H1 (cell line): ENCODE measurements around the gene ADD2. TPM values are rescaled to one million over a fixed set of nuclear protein-coding genes. Genes with fewer than 3 reads are reported as not detected.

Source experiments
- CTCF ChIA-PET: fragments of 300-600 bp; sonication (Branson Sonifier 250); formaldehyde crosslinking; loops from one replicate; lab custom pipeline; 2021; ENCODE audit not compliant: partially characterized antibody; lab: Charles Lee
- POLR2A ChIA-PET: fragments of 300-600 bp; sonication (Branson Sonifier 250); formaldehyde crosslinking; loops from one replicate; lab custom pipeline; 2021; ENCODE audit warnings: inconsistent platforms; ENCODE audit not compliant: partially characterized antibody; lab: Charles Lee
- DNase-seq, 2 experiments: peaks; one replicate each; pipeline versions ENCODE4 v3.0.0 to v3.0.0-alpha.2; 2010 to 2022; ENCODE audit warnings: low spot score in 2 of 2, low read depth in 1 of 2, mixed read lengths in 1 of 2
- FAIRE-seq: peaks from 2 replicates; lab custom pipeline; 2011; peaks lifted over from hg19 to GRCh38; lab: Jason Lieb, UNC
- H2AFZ ChIP-seq: 2 replicates; pipeline ENCODE4 v1.8.1; 2012; ENCODE audit warnings: low read length, inconsistent platforms
- H2AK5ac ChIP-seq: 2 replicates; pipeline ENCODE4 v1.6.1; 2013; ENCODE audit warnings: low read depth, low read length
- H2BK120ac ChIP-seq: replicated peaks from 2 replicates; pipeline ENCODE3; 2013; ENCODE audit warnings: low read depth, low read length, inconsistent platforms
- H2BK12ac ChIP-seq: 2 replicates; pipeline ENCODE4 v1.6.1; 2013; ENCODE audit warnings: low read depth, low read length
- H2BK15ac ChIP-seq: 2 replicates; pipeline ENCODE4 v1.6.1; 2013; ENCODE audit warnings: low read length
- H2BK20ac ChIP-seq: 2 replicates; pipeline ENCODE4 v1.6.1; 2013; ENCODE audit warnings: low read length
- H2BK5ac ChIP-seq: 2 replicates; pipeline ENCODE4 v1.6.1; 2013; ENCODE audit warnings: low read depth, low read length
- H3K14ac ChIP-seq: 2 replicates; pipeline ENCODE4 v1.6.1; 2013; ENCODE audit warnings: inconsistent platforms; ENCODE audit not compliant: insufficient read length
- H3K18ac ChIP-seq: 2 replicates; pipeline ENCODE4 v1.6.1; 2013; ENCODE audit warnings: low read length; ENCODE audit errors: extremely low read depth
- H3K23ac ChIP-seq: 2 replicates; pipeline ENCODE4 v1.6.1; 2013; ENCODE audit warnings: inconsistent platforms; ENCODE audit not compliant: insufficient read length
- H3K23me2 ChIP-seq: 2 replicates; pipeline ENCODE4 v1.6.1; 2013; ENCODE audit warnings: low read depth, low read length
- H3K27ac ChIP-seq: 2 replicates; pipeline ENCODE4 v1.6.1; 2011; ENCODE audit warnings: low read depth, low read length, inconsistent platforms
- H3K27me3 ChIP-seq, 4 experiments: replicated peaks in 1 of 4; 1 replicate in 1 of 4; 2 replicates in 3 of 4; pipeline versions ENCODE4 v1.6.1 to v1.8.1; 2011 to 2013; ENCODE audit warnings: low read length in 3 of 4, mild to moderate bottlenecking in 3 of 4, inconsistent platforms in 2 of 4, mixed read lengths in 2 of 4, moderate library complexity in 1 of 4; ENCODE audit not compliant: control insufficient read depth in 3 of 4, insufficient read depth in 3 of 4; ENCODE audit errors: extremely low read depth in 1 of 4
- H3K36me3 ChIP-seq, 4 experiments: 2 replicates each; pipeline versions ENCODE4 v1.6.1 to v1.8.1; 2011 to 2013; ENCODE audit warnings: mild to moderate bottlenecking in 4 of 4, low read length in 3 of 4, moderate library complexity in 2 of 4, control low read depth in 1 of 4, inconsistent platforms in 1 of 4; ENCODE audit not compliant: insufficient read depth in 4 of 4, control insufficient read depth in 2 of 4
- H3K4ac ChIP-seq: replicated peaks from 2 replicates; pipeline ENCODE3; 2013; ENCODE audit warnings: low read length, low read depth, mixed read lengths, inconsistent platforms; ENCODE audit not compliant: insufficient read length
- H3K4me1 ChIP-seq, 4 experiments: replicated peaks in 1 of 4; 1 replicate in 1 of 4; 2 replicates in 3 of 4; pipeline versions ENCODE4 v1.6.1 to v1.8.1; 2011 to 2013; ENCODE audit warnings: low read length in 3 of 4, inconsistent platforms in 2 of 4, mixed read lengths in 1 of 4; ENCODE audit not compliant: insufficient read depth in 4 of 4, control insufficient read depth in 3 of 4
- H3K4me2 ChIP-seq, 2 experiments: 2 replicates each; pipeline versions ENCODE4 v1.6.1 to v1.8.1; 2011 to 2013; ENCODE audit warnings: low read depth in 2 of 2, low read length in 2 of 2, control low read depth in 1 of 2, inconsistent platforms in 1 of 2, mild to moderate bottlenecking in 1 of 2; ENCODE audit not compliant: insufficient read depth in 1 of 2
- H3K4me3 ChIP-seq, 4 experiments: fragments of 200-600, 300-600 bp in 1 of 4; sonication (generic), shearing (Covaris generic), sonication (Bioruptor Twin) in 1 of 4; 2 replicates each; pipeline versions ENCODE4 v1.5.1 to v1.8.1; 2011 to 2016; ENCODE audit warnings: low read length in 4 of 4, low read depth in 3 of 4, control low read depth in 2 of 4, inconsistent platforms in 2 of 4, mild to moderate bottlenecking in 2 of 4, mixed read lengths in 1 of 4, moderate library complexity in 1 of 4; ENCODE audit not compliant: insufficient read depth in 2 of 4; ENCODE audit errors: extremely low read depth in 1 of 4
- H3K56ac ChIP-seq: replicated peaks from 2 replicates; pipeline ENCODE3; 2013; ENCODE audit warnings: low read depth, mild to moderate bottlenecking, mixed read lengths, low read length, inconsistent platforms; ENCODE audit not compliant: insufficient read length
- H3K79me1 ChIP-seq: 2 replicates; pipeline ENCODE4 v1.6.1; 2013; ENCODE audit warnings: low read depth, low read length, control low read depth
- H3K79me2 ChIP-seq, 2 experiments: 2 replicates each; pipeline versions ENCODE4 v1.6.1 to v1.8.1; 2012 to 2013; ENCODE audit warnings: low read length in 2 of 2, mild to moderate bottlenecking in 2 of 2, inconsistent platforms in 1 of 2; ENCODE audit not compliant: insufficient read depth in 2 of 2, control insufficient read depth in 1 of 2
- H3K9ac ChIP-seq, 4 experiments: replicated peaks in 1 of 4; 1 replicate in 1 of 4; 2 replicates in 3 of 4; pipeline versions ENCODE4 v1.6.1 to v1.8.1; 2011 to 2013; ENCODE audit warnings: low read depth in 3 of 4, low read length in 3 of 4, control low read depth in 2 of 4, mild to moderate bottlenecking in 2 of 4, moderate library complexity in 2 of 4, inconsistent platforms in 1 of 4; ENCODE audit errors: extremely low read depth in 1 of 4
- H3K9me3 ChIP-seq, 2 experiments: 2 replicates each; pipeline versions ENCODE4 v1.6.1 to v1.8.1; 2012 to 2013; ENCODE audit warnings: mild to moderate bottlenecking in 2 of 2, moderate library complexity in 2 of 2, control low read depth in 1 of 2, inconsistent platforms in 1 of 2, low read depth in 1 of 2, low read length in 1 of 2, mixed read lengths in 1 of 2; ENCODE audit not compliant: insufficient read depth in 2 of 2
- H4K20me1 ChIP-seq, 2 experiments: replicated peaks in 1 of 2; 2 replicates each; pipeline versions ENCODE3 to v1.8.1; 2011 to 2013; ENCODE audit warnings: inconsistent platforms in 2 of 2, low read length in 2 of 2, mild to moderate bottlenecking in 1 of 2; ENCODE audit not compliant: insufficient read depth in 2 of 2, control insufficient read depth in 1 of 2
- H4K5ac ChIP-seq: 2 replicates; pipeline ENCODE4 v1.6.1; 2013; ENCODE audit warnings: low read length, low read depth, mixed read lengths, inconsistent platforms; ENCODE audit not compliant: insufficient read length
- H4K8ac ChIP-seq: 2 replicates; pipeline ENCODE4 v1.8.0; 2013; ENCODE audit warnings: mild to moderate bottlenecking, moderate library complexity, low read length, inconsistent platforms; ENCODE audit not compliant: insufficient read depth; ENCODE audit errors: extremely low read depth
- H4K91ac ChIP-seq: replicated peaks from 2 replicates; pipeline ENCODE3; 2013; ENCODE audit warnings: low read length, mixed read lengths, inconsistent platforms; ENCODE audit not compliant: insufficient read length
- ASH2L ChIP-seq: fragments of 200-600, 300-600 bp; sonication (generic); IDR thresholded peaks from one replicate; pipeline ENCODE4 v1.7.1; 2017; ENCODE audit warnings: low read length
- CHD1 ChIP-seq: IDR thresholded peaks from 2 replicates; pipeline ENCODE4 v1.6.1; 2012; ENCODE audit warnings: low read depth, low read length, improper control_type of control experiment
- HDAC6 ChIP-seq: IDR thresholded peaks from one replicate; pipeline ENCODE4 v1.7.1; 2012; ENCODE audit warnings: low read depth, mild to moderate bottlenecking, inconsistent platforms, low read length, moderate library complexity
- JUND ChIP-seq: IDR thresholded peaks from 2 replicates; pipeline ENCODE4 v1.6.1; 2011; ENCODE audit warnings: mild to moderate bottlenecking, improper control_type of control experiment, low read length
- POLR2AphosphoS5 ChIP-seq: IDR thresholded peaks from 2 replicates; pipeline ENCODE4 v1.6.1; 2011; ENCODE audit warnings: low read depth, low read length
- POU5F1 ChIP-seq: IDR thresholded peaks from 2 replicates; pipeline ENCODE4 v1.6.1; 2011; ENCODE audit warnings: low read depth, mild to moderate bottlenecking, low read length, moderate library complexity
- SUZ12 ChIP-seq: fragments of 200-600 bp; sonication (generic); IDR thresholded peaks from 2 replicates; pipeline ENCODE4 v1.6.1; 2012; ENCODE audit warnings: mild to moderate bottlenecking, inconsistent platforms, low read length, moderate library complexity, mixed read lengths
- USF2 ChIP-seq: IDR thresholded peaks from 2 replicates; pipeline ENCODE4 v1.6.1; 2011; ENCODE audit warnings: low read length, improper control_type of control experiment
- WGBS, 2 experiments: shearing (Covaris generic) in 1 of 2; methylation state at CpG; one replicate each; pipeline versions ENCODE4 v1.1.6 to v1.1.7; 2013 to 2015; ENCODE audit warnings: low lambda C conversion rate in 2 of 2, mixed read lengths in 2 of 2, inconsistent platforms in 1 of 2, low coverage in 1 of 2, missing lambda C conversion rate in 1 of 2; ENCODE audit not compliant: insufficient replicate concordance in 2 of 2, insufficient coverage in 1 of 2, insufficient read length in 1 of 2; ENCODE audit errors: extremely low coverage in 1 of 2, missing lambda C conversion rate in 1 of 2; 5-methylcytosine and 5-hydroxymethylcytosine counted together
- polyA plus RNA-seq, 7 experiments: library from polyadenylated mRNA; depleted of rRNA in 3 of 7; stranded (reverse) in 5 of 7; unstranded in 2 of 7; fragments of >200 nt in 5 of 7; fragments of 200-250 nt in 2 of 7; gene quantifications; 1 replicate in 5 of 7; 2 replicates in 1 of 7; 4 replicates in 1 of 7; pipeline versions ENCODE4 v1.2.1 to v1.2.3, GENCODE V29; 2011 to 2013; ENCODE audit warnings: missing spikeins in 2 of 7, mixed read lengths in 2 of 7
- total RNA-seq: library from RNA; stranded (reverse); fragmentation: NEBNext Ultra II Directional; extraction: Animal tissue kit (Norgen Biotek cat#: 25700); gene quantifications from 2 replicates; pipeline ENCODE4 v1.2.1, GENCODE V29; 2021

Gene ADD2
- total and polyA plus RNA-seq, 2 of the 8 experiments (the other 6 are each of a cell fraction or from before 2014, with no cell fraction given) = 58.5 to 170 TPM

GRCh38 chr2:70808983-70809958 lies 41.3 kb upstream of the ADD2 start:
- no peaks in the 10 kb centered on the region for H3K79me1 ChIP-seq
- no peak overlapping the region; the same call in 1 of the 2 replicates for H4K8ac ChIP-seq
- no peak overlapping the region; the same call in 1 of the 2 replicates for H2AK5ac ChIP-seq
- no peaks in the 10 kb centered on the region for H3K23me2 ChIP-seq
- ChIA-PET POLR2A (interaction anchor here (0.6 kb wide), 1 partner anchor 100 kb away, joined by 3 read pairs; no protein-coding TSS in a partner anchor), CTCF (interaction anchor here (0.8 to 1.4 kb wide), 7 partner anchors 17 to 111 kb away, joined by 3 to 5 read pairs (median 3); partner anchors contain the start of gene FIGLA)
- peak overlapping the region; percentile 34 for H4K91ac ChIP-seq
- no peak overlapping the region for H2AFZ ChIP-seq
- H3K4me3 ChIP-seq = no peak overlapping the region
- no peaks in the 10 kb centered on the region for H3K36me3 ChIP-seq
- peak overlapping the region in 1 of 4 experiments; percentile 47; a peak in 1 of 7 replicates for H3K9ac ChIP-seq
- H3K18ac ChIP-seq = no peak overlapping the region
- WGBS, 2 experiments = 90% methylated on average over 12 of the region's 12 CpGs; no CpG with 5 or more reads in 1 of the 2 experiments
- no peak for TF ChIP-seq SUZ12
- TF ChIP-seq POLR2AphosphoS5 = no peak
- no peak for TF ChIP-seq USF2
- no peak for TF ChIP-seq CHD1
- no peak for TF ChIP-seq JUND
- TF ChIP-seq POU5F1 = no peak
- TF ChIP-seq HDAC6 = no peak
- TF ChIP-seq ASH2L = no peak
- H2BK15ac ChIP-seq = no peak overlapping the region
- H3K4me2 ChIP-seq = no peak overlapping the region
- peaks cover 0 to 2% of the 10 kb centered on the region in 2 experiments for H4K20me1 ChIP-seq
- no peak overlapping the region for H3K14ac ChIP-seq
- H3K56ac ChIP-seq = no peak overlapping the region
- no peak overlapping the region for H2BK20ac ChIP-seq
- no peak overlapping the region for H4K5ac ChIP-seq
- no peak overlapping the region for H2BK5ac ChIP-seq
- no peaks in the 10 kb centered on the region for H3K4me1 ChIP-seq
- FAIRE-seq = no peak
- H3K4ac ChIP-seq = no peak overlapping the region
- no peak overlapping the region for H3K23ac ChIP-seq
- DNase-seq = no peak
- no peak overlapping the region for H3K27ac ChIP-seq
- no peaks in the 10 kb centered on the region for H3K9me3 ChIP-seq
- no peak overlapping the region for H2BK120ac ChIP-seq
- H2BK12ac ChIP-seq = no peak overlapping the region
- peaks cover 0 to 3% (median 0%) of the 10 kb centered on the region in 4 experiments; a peak in 1 of 7 replicates for H3K27me3 ChIP-seq
- no peaks in the 10 kb centered on the region for H3K79me2 ChIP-seq
